ENCODE data around the gene CDK14.

GRCh38 chr7:90599892-90600555, 3.9 kb downstream of the CDK14 start:
- TF ChIP-seq POLR2A (IDR thresholded peaks at IDR 0.05) (no peak), CTCF (IDR thresholded peaks at IDR 0.05) (no peak)
